Stomach (tissue), 19 donors: ENCODE results near the gene TXNRD3. TPM values are rescaled to one million over a fixed set of nuclear protein-coding genes. Genes with fewer than 3 reads are reported as not detected.
A peak's percentile ranks its signal among the peaks of the same experiment; 100 is the strongest.

Source experiments
- DNase-seq, 2 donors: peaks; one replicate each; pipeline versions ENCODE4 v3.0.0 to v3.0.0-alpha.2; 2013 to 2019
- H3K27ac ChIP-seq, 5 donors: fragments of 200-600 bp in 4 of 5; sonication (generic) in 4 of 5; one replicate each; pipeline ENCODE4 v1.5.1; 2013 to 2019; ENCODE audit warnings: mild to moderate bottlenecking in 1 of 5, moderate library complexity in 1 of 5
- H3K27me3 ChIP-seq, 3 donors: fragments of 200-600 bp; sonication (generic); one replicate each; pipeline ENCODE4 v1.5.1; 2017 to 2019; ENCODE audit warnings: mixed run types in 1 of 3
- H3K36me3 ChIP-seq, 4 donors: fragments of 200-600 bp; sonication (generic); 1 replicate in 3 of 4; 2 replicates in 1 of 4; pipeline ENCODE4 v1.5.1; 2016 to 2019
- H3K4me1 ChIP-seq, 4 donors: fragments of 200-600 bp; sonication (generic); one replicate each; pipeline ENCODE4 v1.5.1; 2016 to 2019
- H3K4me3 ChIP-seq, 4 donors: fragments of 200-600 bp; sonication (generic) in 3 of 4; one replicate each; pipeline ENCODE4 v1.5.1; 2016 to 2019; ENCODE audit warnings: mild to moderate bottlenecking in 1 of 4
- H3K9me3 ChIP-seq, 4 donors: fragments of 200-600 bp; sonication (generic); one replicate each; pipeline ENCODE4 v1.5.1; 2016 to 2019
- CTCF ChIP-seq, 7 experiments: fragments of 450-650 bp in 4 of 7; fragments of 200-600 bp in 3 of 7; sonication (generic) in 3 of 7; IDR thresholded peaks; one replicate each; pipeline ENCODE4 v1.5.1; 2016 to 2019; ENCODE audit warnings: antibody characterized with exemption in 7 of 7, control low read depth in 2 of 7, mild to moderate bottlenecking in 1 of 7
- EP300 ChIP-seq: sonication (generic); formaldehyde crosslinking; IDR thresholded peaks from one replicate; pipeline ENCODE4 v1.6.1; 2017; ENCODE audit warnings: antibody characterized with exemption
- POLR2A ChIP-seq, 4 donors: fragments of 450-650 bp; IDR thresholded peaks; one replicate each; pipeline ENCODE4 v1.6.1; 2016; ENCODE audit warnings: antibody characterized with exemption in 4 of 4, control low read depth in 2 of 4, mild to moderate bottlenecking in 1 of 4, moderate library complexity in 1 of 4
- POLR2AphosphoS5 ChIP-seq, 3 donors: sonication (generic); formaldehyde crosslinking; IDR thresholded peaks; one replicate each; pipeline ENCODE4 v1.6.1; 2016; ENCODE audit warnings: antibody characterized with exemption in 3 of 3
- WGBS, 5 donors: extraction: QIAGEN DNeasy Blood & Tissue Kit in 3 of 5; methylation state at CpG; one replicate each; pipeline versions ENCODE4 v1.1.5 to v1.1.7; 2013 to 2018; 5-methylcytosine and 5-hydroxymethylcytosine counted together
- intact Hi-C: fragments of 100-400 bp; cut with DNase I; formaldehyde crosslinking; loops from one replicate; pipeline ENCODE4 v1.15.1; 2023; ENCODE audit warnings: low total_unique reads
- long read RNA-seq, 10 donors: transcript quantifications; one replicate each; lab custom pipeline, GENCODE V29; 2026
- polyA plus RNA-seq, 3 donors: library from polyadenylated mRNA; stranded (reverse); fragments of 200-250 nt; gene quantifications; one replicate each; pipeline ENCODE4 v1.2.3, GENCODE V29; 2013
- total RNA-seq, 5 donors: library from RNA; depleted of rRNA; stranded (reverse); fragments of >200 nt; gene quantifications; one replicate each; pipeline versions ENCODE4 v1.1.0 to v1.2.3, GENCODE V29; 2014 to 2016
- donor health status: healthy with polysubstance abuse.
- donor health status: Bipolar disorder and iron deficiency.
- donor health status: healthy.

The TXNRD3 gene
- total RNA-seq (10 to 100 TPM in 4 of 5 donors, under 1 TPM in 1; 0.58 to 62.3 (median 19.1) TPM), polyA plus RNA-seq (1 to 10 TPM; 3.8 to 6.6 (median 5.2) TPM)
- long read RNA-seq, donor 1, partial matches to known transcripts: 0 of 2 reads
- long read RNA-seq, donor 1, other reads (novel, unspliced or antisense): 0 of 2 reads
- long read RNA-seq, donor 2, partial matches to known transcripts: 0 of 1 reads
- long read RNA-seq, donor 2, other reads (novel, unspliced or antisense): 0 of 1 reads
- long read RNA-seq, donor 3: 0 reads
- long read RNA-seq, donor 4, partial matches to known transcripts: 0 of 1 reads
- long read RNA-seq, donor 4, other reads (novel, unspliced or antisense): 0 of 1 reads
- long read RNA-seq, donor 5, partial matches to known transcripts: 0 of 2 reads
- long read RNA-seq, donor 5, other reads (novel, unspliced or antisense): 0 of 2 reads
- long read RNA-seq, donor 6: 0 reads
- long read RNA-seq, donor 7, partial matches to known transcripts: 0 of 1 reads
- long read RNA-seq, donor 7, other reads (novel, unspliced or antisense): 0 of 1 reads
- long read RNA-seq, donor 8, partial matches to known transcripts: 0 of 2 reads
- long read RNA-seq, donor 8, other reads (novel, unspliced or antisense): 0 of 2 reads
- long read RNA-seq, donor 9: 0 reads
- long read RNA-seq, donor 10: 0 reads

DNA sequence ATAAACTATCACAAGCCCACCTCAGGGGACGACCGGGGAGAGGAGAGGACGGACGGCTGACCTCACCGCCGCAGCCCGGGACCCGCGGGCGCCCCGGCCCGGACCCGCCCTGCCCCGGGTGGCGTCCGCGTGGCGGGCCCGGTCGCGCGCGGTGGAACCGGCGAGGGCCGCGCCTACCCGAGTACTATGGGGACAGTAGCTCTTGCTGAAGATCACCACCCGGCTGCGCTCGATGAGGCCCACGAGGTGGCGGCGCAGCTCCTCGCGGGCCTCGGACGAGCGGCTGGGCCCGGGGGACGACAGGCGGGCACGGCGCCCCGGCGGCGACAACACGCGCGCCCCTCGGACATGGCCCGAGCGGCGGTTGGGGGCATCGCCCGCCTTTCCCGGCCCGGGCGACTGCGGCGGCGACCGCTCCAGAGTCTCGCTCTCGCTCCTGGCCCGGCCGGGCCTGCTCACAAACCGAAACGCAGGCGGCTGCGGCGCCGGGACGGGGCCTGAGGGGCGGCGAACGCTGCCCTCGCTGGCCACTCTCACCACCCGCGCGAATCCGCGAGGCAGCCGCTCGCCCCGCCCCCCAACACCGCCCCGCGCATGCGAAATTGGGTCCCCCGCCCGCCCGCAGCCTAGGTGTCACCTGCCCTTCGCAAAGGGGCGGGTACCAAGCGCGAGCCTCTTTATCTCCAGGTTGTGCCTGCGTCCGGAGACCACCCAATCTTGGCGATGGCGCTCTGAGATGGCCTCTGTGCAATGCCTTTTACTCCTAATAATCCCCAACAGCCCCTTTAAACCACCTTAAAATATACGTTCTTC lies at the start of gene TXNRD3:
TXNRD3 (minus strand) TSS at position 554 of the 813 bp plus-strand sequence.
- peaks cover 0 to 27% (median 12%) of the 10 kb centered on the region in 4 donors for H3K4me1 ChIP-seq
- peak; percentile 89 to 94 for DNase-seq
- peaks cover 0 to 21% (median 3%) of the 10 kb centered on the region in 3 donors for H3K27me3 ChIP-seq
- H3K4me3 ChIP-seq: peak within 1 kb of the TSS; percentile 65 to 86 (median 78)
- no peaks in the 10 kb centered on the region for H3K36me3 ChIP-seq
- peaks cover 0 to 5% (median 0%) of the 10 kb centered on the region in 4 donors for H3K9me3 ChIP-seq
- 0 to 1% (median 1%) methylated on average over 15 to 102 of the region's 102 CpGs for WGBS, 5 donors
- H3K27ac ChIP-seq: peak within 1 kb of the TSS; percentile 71 to 92 (median 89)
- peak in 1 of 7 experiments; percentile 15 for TF ChIP-seq CTCF (IDR thresholded peaks at IDR 0.05)
- peak in 2 of 3 donors; percentile 79 to 82 for TF ChIP-seq POLR2AphosphoS5 (IDR thresholded peaks at IDR 0.05)
- peak in 1 of 4 donors; percentile 29 for TF ChIP-seq POLR2A (IDR thresholded peaks at IDR 0.05)
- TF ChIP-seq EP300: no peak
- intact Hi-C loops: no loop called here

- peak within 1 kb of the TSS; percentile 80 to 94 (median 90) for H3K4me3 ChIP-seq
- H3K27ac ChIP-seq: peak within 1 kb of the TSS in 3 of 5 donors; percentile 39 to 61 (median 61)
- intact Hi-C loops: no loop called here
- no peaks in the 10 kb centered on the region for H3K36me3 ChIP-seq
- H3K27me3 ChIP-seq: peaks cover 0 to 9% (median 0%) of the 10 kb centered on the region in 3 donors
- whole genome bisulfite sequencing, 5 donors: 3 to 8% (median 4%) methylated on average over 26 to 69 of the region's 69 CpGs
- TF ChIP-seq POLR2A (IDR thresholded peaks at IDR 0.05) (no peak), CTCF (IDR thresholded peaks at IDR 0.05) (no peak), POLR2AphosphoS5 (IDR thresholded peaks at IDR 0.05) (peak in 2 of 3 donors; percentile 55 to 72)
- peak; percentile 95 to 98 for DNase-seq
- no peaks in the 10 kb centered on the region for H3K9me3 ChIP-seq
- H3K4me1 ChIP-seq: peaks cover 6 to 20% (median 18%) of the 10 kb centered on the region in 4 donors
Observed at GRCh38 chr3:126703512-126704493, 48.9 kb upstream of the TXNRD3 start, which contains the start of gene CHCHD6. CHCHD6 (plus strand) TSS chr3:126704240; CDS start chr3:126704313, 73 bp downstream.

- 76 to 86% (median 80%) methylated on average over 7 of the region's 7 CpGs for WGBS, 5 donors
- Histone ChIP-seq H3K27me3 (peaks cover 0 to 47% (median 5%) of the 10 kb centered on the region in 3 donors), H3K9me3 (no peaks in the 10 kb centered on the region), H3K27ac (no peak overlapping the region), H3K4me3 (no peak overlapping the region), H3K4me1 (peaks cover 6 to 7% (median 7%) of the 10 kb centered on the region in 4 donors), H3K36me3 (no peaks in the 10 kb centered on the region)
- intact Hi-C loops: no loop called here
- TF ChIP-seq EP300: no peak
- TF ChIP-seq POLR2A (IDR thresholded peaks at IDR 0.05): no peak
- TF ChIP-seq CTCF (IDR thresholded peaks at IDR 0.05): no peak
- no peak for TF ChIP-seq POLR2AphosphoS5 (IDR thresholded peaks at IDR 0.05)
- DNase-seq: no peak
Observed at GRCh38 chr3:126699011-126699410, 44.1 kb upstream of the TXNRD3 start.
